Measurements from ENCODE around the gene IL1RL1.

- no peak for TF ChIP-seq CTCF (IDR thresholded peaks at IDR 0.05; ENCODE audit: poor library complexity, severe bottlenecking)
- no peak for TF ChIP-seq EZH2 (IDR thresholded peaks at IDR 0.05; ENCODE audit: borderline replicate concordance, insufficient read depth, low read length, poor library complexity, severe bottlenecking)
- TF ChIP-seq POLR2AphosphoS5 (IDR thresholded peaks at IDR 0.05), result no peak
- TF ChIP-seq MXI1 (conservative IDR thresholded peaks at IDR 0.05; ENCODE audit: poor library complexity, severe bottlenecking), result no peak
- no peak for TF ChIP-seq EP300 (conservative IDR thresholded peaks at IDR 0.05; ENCODE audit: poor library complexity, severe bottlenecking)
- TF ChIP-seq REST (IDR thresholded peaks at IDR 0.05; ENCODE audit: borderline replicate concordance), result no peak
- TF ChIP-seq SMC3 (conservative IDR thresholded peaks at IDR 0.05; ENCODE audit: poor library complexity), result no peak
- TF ChIP-seq TAF1 (IDR thresholded peaks at IDR 0.05; ENCODE audit: low read depth), result no peak
- TF ChIP-seq RAD21 (conservative IDR thresholded peaks at IDR 0.05), result no peak
These were observed 80.2 kb downstream of the IL1RL1 start for GRCh38 chr2:102391565-102391964.
